IMR-90 (cell line): ENCODE results near the gene NDUFAF5. TPM values are rescaled to one million over a fixed set of nuclear protein-coding genes. Genes with fewer than 3 reads are reported as not detected.

Experiments
- ATAC-seq: fragments of 200-7000 bp; cut with Tn5 transposase; 2 replicates; pipeline ENCODE4 v1.9.1; 2020; ENCODE audit warnings: low read depth, mild to moderate bottlenecking, moderate library complexity
- BruUV-seq: library from RNA; stranded (reverse); fragments of 400-500 nt; replicated peaks from 2 replicates; lab custom pipeline; 2021; lab: Mats Ljungman, UMichigan
- CTCF ChIA-PET: fragments of 300-600 bp; formaldehyde crosslinking; extraction: SDS; loops from one replicate; lab custom pipeline; 2021; ENCODE audit warnings: antibody characterized with exemption; lab: Yijun Ruan, JAX
- POLR2A ChIA-PET: fragments of 300-600 bp; sonication (Branson Sonifier 250); formaldehyde crosslinking; loops from one replicate; lab custom pipeline; 2022; ENCODE audit warnings: antibody characterized with exemption; ENCODE audit not compliant: unreplicated experiment; lab: Charles Lee
- DNase-seq: peaks from one replicate; pipeline ENCODE4 v3.0.0; 2013
- H2AFZ ChIP-seq: replicated peaks from 2 replicates; pipeline ENCODE3; 2013; ENCODE audit warnings: low read length, mild to moderate bottlenecking; ENCODE audit not compliant: poor library complexity
- H2AK5ac ChIP-seq: 2 replicates; pipeline ENCODE4 v1.6.1; 2013; ENCODE audit warnings: low read depth, low read length, inconsistent platforms
- H2AK9ac ChIP-seq: replicated peaks from 2 replicates; pipeline ENCODE3; 2013; ENCODE audit warnings: mild to moderate bottlenecking, low read depth, low read length, moderate library complexity; ENCODE audit not compliant: poor library complexity
- H2BK120ac ChIP-seq: 2 replicates; pipeline ENCODE4 v1.6.1; 2013; ENCODE audit warnings: low read depth, low read length, inconsistent platforms
- H2BK15ac ChIP-seq: 3 replicates; pipeline ENCODE4 v1.6.1; 2013; ENCODE audit warnings: low read depth, low read length, inconsistent platforms
- H2BK20ac ChIP-seq: 2 replicates; pipeline ENCODE4 v1.6.1; 2013; ENCODE audit warnings: low read depth, mild to moderate bottlenecking, inconsistent platforms, low read length, moderate library complexity
- H2BK5ac ChIP-seq: 2 replicates; pipeline ENCODE4 v1.6.1; 2013; ENCODE audit warnings: mild to moderate bottlenecking, low read depth, low read length, inconsistent platforms; ENCODE audit not compliant: poor library complexity, severe bottlenecking
- H3K14ac ChIP-seq: replicated peaks from 2 replicates; pipeline ENCODE4 v1.6.1; 2013; ENCODE audit warnings: low read depth, low read length, inconsistent platforms
- H3K18ac ChIP-seq: 2 replicates; pipeline ENCODE4 v1.6.1; 2013; ENCODE audit warnings: low read depth, low read length, control low read depth
- H3K23ac ChIP-seq: 2 replicates; pipeline ENCODE4 v1.6.1; 2013; ENCODE audit warnings: low read depth, low read length, inconsistent platforms
- H3K27ac ChIP-seq: 2 replicates; pipeline ENCODE4 v1.5.1; 2013; ENCODE audit warnings: mild to moderate bottlenecking, control low read depth, low read length; ENCODE audit not compliant: insufficient read depth
- H3K27me3 ChIP-seq: 2 replicates; pipeline ENCODE4 v1.6.1; 2013; ENCODE audit warnings: low read length; ENCODE audit not compliant: control insufficient read depth, insufficient read depth
- H3K36me3 ChIP-seq: 2 replicates; pipeline ENCODE4 v1.6.1; 2013; ENCODE audit warnings: low read length, mixed read lengths; ENCODE audit not compliant: control insufficient read depth, insufficient read depth
- H3K4ac ChIP-seq: 2 replicates; pipeline ENCODE4 v1.6.1; 2013; ENCODE audit warnings: low read depth, low read length, inconsistent platforms
- H3K4me1 ChIP-seq: 2 replicates; pipeline ENCODE4 v1.6.1; 2013; ENCODE audit warnings: low read length, mixed read lengths; ENCODE audit not compliant: control insufficient read depth, insufficient read depth
- H3K4me2 ChIP-seq: 2 replicates; pipeline ENCODE4 v1.6.1; 2013; ENCODE audit warnings: low read depth, mild to moderate bottlenecking, control low read depth, low read length, moderate library complexity
- H3K4me3 ChIP-seq: 2 replicates; pipeline ENCODE4 v1.5.1; 2013; ENCODE audit warnings: low read depth, mild to moderate bottlenecking, control low read depth, low read length, moderate library complexity; ENCODE audit not compliant: insufficient read depth
- H3K56ac ChIP-seq: 2 replicates; pipeline ENCODE4 v1.6.1; 2013; ENCODE audit warnings: low read length, inconsistent platforms; ENCODE audit not compliant: insufficient read depth; ENCODE audit errors: extremely low read depth
- H3K79me1 ChIP-seq, 2 experiments: 2 replicates each; pipeline ENCODE4 v1.6.1; 2013; ENCODE audit warnings: low read length in 2 of 2, inconsistent platforms in 1 of 2, low read depth in 1 of 2
- H3K9ac ChIP-seq: 2 replicates; pipeline ENCODE4 v1.6.1; 2013; ENCODE audit warnings: low read depth, low read length, control low read depth
- H3K9me1 ChIP-seq: 2 replicates; pipeline ENCODE4 v1.6.1; 2013; ENCODE audit warnings: low read length, inconsistent platforms; ENCODE audit not compliant: insufficient read depth
- H3K9me3 ChIP-seq: 2 replicates; pipeline ENCODE4 v1.6.1; 2013; ENCODE audit warnings: low read length; ENCODE audit not compliant: control insufficient read depth, insufficient read depth
- H4K20me1 ChIP-seq: 2 replicates; pipeline ENCODE4 v1.6.1; 2013; ENCODE audit warnings: low read length, inconsistent platforms; ENCODE audit not compliant: insufficient read depth
- H4K5ac ChIP-seq: 2 replicates; pipeline ENCODE4 v1.6.1; 2013; ENCODE audit warnings: mild to moderate bottlenecking, low read depth, low read length, control low read depth
- H4K8ac ChIP-seq, 2 experiments: 2 replicates each; pipeline ENCODE4 v1.6.1; 2013; ENCODE audit warnings: low read depth in 2 of 2, low read length in 2 of 2, control low read depth in 1 of 2, inconsistent platforms in 1 of 2
- H4K91ac ChIP-seq: 2 replicates; pipeline ENCODE4 v1.6.1; 2013; ENCODE audit warnings: low read depth, low read length, inconsistent platforms; ENCODE audit not compliant: insufficient read depth
- MAFK ChIP-seq: IDR thresholded peaks from 2 replicates; pipeline ENCODE4 v1.6.1; 2012; ENCODE audit warnings: low read depth, low read length, improper control_type of control experiment
- POLR2A ChIP-seq: IDR thresholded peaks from 2 replicates; pipeline ENCODE4 v1.6.1; 2012; ENCODE audit warnings: mild to moderate bottlenecking, low read depth, low read length
- SMC3 ChIP-seq: fragments of 150-350 bp; IDR thresholded peaks from 2 replicates; pipeline ENCODE4 v1.6.1; 2016; ENCODE audit warnings: low read depth, mild to moderate bottlenecking, antibody characterized with exemption, low read length, moderate library complexity
- dilution Hi-C: fragments of 300-500 bp; cut with HindIII; formaldehyde crosslinking; loops from one replicate; pipeline ENCODE4 v1.14.3; 2018; ENCODE audit warnings: low sequenced_read_pairs; ENCODE audit not compliant: unreplicated experiment
- in situ Hi-C: fragments of 300-500 bp; cut with MboI; formaldehyde crosslinking; loops from 3 replicates; pipeline ENCODE4 v1.14.3; 2019; ENCODE audit warnings: low sequenced_read_pairs, inconsistent platforms, mixed read lengths
- intact Hi-C: fragments of 100-400 bp; cut with micrococcal nuclease; formaldehyde crosslinking; loops from 2 replicates; pipeline ENCODE4 v1.10.0; 2022
- polyA plus RNA-seq, 3 experiments: library from polyadenylated mRNA; depleted of rRNA; stranded (reverse); fragments of >200 nt; gene quantifications; 2 replicates each; pipeline ENCODE4 v1.2.3, GENCODE V29; 2012; ENCODE audit warnings: low replicate concordance in 1 of 3
- total RNA-seq: library from RNA; depleted of rRNA; stranded (reverse); fragments of >200 nt; gene quantifications from 2 replicates; pipeline ENCODE4 v1.2.3, GENCODE V29; 2012
- TF ChIP-seq, protein P1 (sequence below): conservative IDR thresholded peaks from 2 replicates; pipeline ENCODE4 v1.5.1; 2012; ENCODE audit warnings: mild to moderate bottlenecking, low read depth, low read length, improper control_type of control experiment
- TF ChIP-seq, protein P2 (sequence below): fragments of 150-350 bp; IDR thresholded peaks from 2 replicates; pipeline ENCODE4 v1.6.1; 2017; ENCODE audit warnings: mild to moderate bottlenecking, antibody characterized with exemption, low read length, low read depth

NDUFAF5 gene
- total and polyA plus RNA-seq, 2 of the 4 experiments (the other 2 are of a cell fraction) = 6.8 to 12.3 TPM

DNA sequence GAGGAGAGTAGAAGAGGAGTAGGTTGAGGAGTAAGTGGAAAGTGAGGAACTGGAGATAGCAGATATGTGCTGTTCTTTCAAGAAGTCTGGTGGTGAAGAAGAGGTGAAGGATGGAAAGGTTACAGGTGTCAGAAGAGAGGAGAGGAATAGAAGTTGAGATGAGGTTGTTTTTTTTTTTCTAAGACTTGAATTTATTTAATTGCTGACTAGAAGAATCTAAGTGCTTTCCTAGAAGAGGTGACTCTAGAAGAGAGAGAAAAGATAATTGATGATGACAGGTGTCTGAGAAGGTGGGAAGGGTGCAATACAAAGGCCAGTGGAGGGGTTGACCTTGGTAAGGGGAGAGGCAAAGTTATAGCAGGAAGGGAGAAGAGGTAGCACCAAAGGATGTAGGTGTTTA lies 25.6 kb downstream of the NDUFAF5 start:
- TF ChIP-seq MAFK (no peak), POLR2A (no peak), SMC3 (no peak)
- TF ChIP-seq, protein P1, sequence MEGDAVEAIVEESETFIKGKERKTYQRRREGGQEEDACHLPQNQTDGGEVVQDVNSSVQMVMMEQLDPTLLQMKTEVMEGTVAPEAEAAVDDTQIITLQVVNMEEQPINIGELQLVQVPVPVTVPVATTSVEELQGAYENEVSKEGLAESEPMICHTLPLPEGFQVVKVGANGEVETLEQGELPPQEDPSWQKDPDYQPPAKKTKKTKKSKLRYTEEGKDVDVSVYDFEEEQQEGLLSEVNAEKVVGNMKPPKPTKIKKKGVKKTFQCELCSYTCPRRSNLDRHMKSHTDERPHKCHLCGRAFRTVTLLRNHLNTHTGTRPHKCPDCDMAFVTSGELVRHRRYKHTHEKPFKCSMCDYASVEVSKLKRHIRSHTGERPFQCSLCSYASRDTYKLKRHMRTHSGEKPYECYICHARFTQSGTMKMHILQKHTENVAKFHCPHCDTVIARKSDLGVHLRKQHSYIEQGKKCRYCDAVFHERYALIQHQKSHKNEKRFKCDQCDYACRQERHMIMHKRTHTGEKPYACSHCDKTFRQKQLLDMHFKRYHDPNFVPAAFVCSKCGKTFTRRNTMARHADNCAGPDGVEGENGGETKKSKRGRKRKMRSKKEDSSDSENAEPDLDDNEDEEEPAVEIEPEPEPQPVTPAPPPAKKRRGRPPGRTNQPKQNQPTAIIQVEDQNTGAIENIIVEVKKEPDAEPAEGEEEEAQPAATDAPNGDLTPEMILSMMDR = no peak
- TF ChIP-seq, protein P2, sequence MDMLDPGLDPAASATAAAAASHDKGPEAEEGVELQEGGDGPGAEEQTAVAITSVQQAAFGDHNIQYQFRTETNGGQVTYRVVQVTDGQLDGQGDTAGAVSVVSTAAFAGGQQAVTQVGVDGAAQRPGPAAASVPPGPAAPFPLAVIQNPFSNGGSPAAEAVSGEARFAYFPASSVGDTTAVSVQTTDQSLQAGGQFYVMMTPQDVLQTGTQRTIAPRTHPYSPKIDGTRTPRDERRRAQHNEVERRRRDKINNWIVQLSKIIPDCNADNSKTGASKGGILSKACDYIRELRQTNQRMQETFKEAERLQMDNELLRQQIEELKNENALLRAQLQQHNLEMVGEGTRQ = no peak
- CTCF ChIA-PET = no interaction called here
- no peak overlapping the region for H2BK15ac ChIP-seq
- H3K56ac ChIP-seq = no peak overlapping the region
- no peak overlapping the region for H4K91ac ChIP-seq
- H4K20me1 ChIP-seq = no peaks in the 10 kb centered on the region
- in situ Hi-C loops (no loop called here), dilution Hi-C loops (no loop called here), intact Hi-C loops (no loop called here)
- no peak overlapping the region for H3K9ac ChIP-seq
- no peak overlapping the region for H2AK5ac ChIP-seq
- no peak overlapping the region for H3K4me2 ChIP-seq
- no peak overlapping the region for H3K18ac ChIP-seq
- no peak overlapping the region for H4K8ac ChIP-seq
- H3K27ac ChIP-seq = no peak overlapping the region
- H3K79me1 ChIP-seq = peaks cover 0 to 5% of the 10 kb centered on the region in 2 experiments; a peak in 1 of 4 replicates
- H3K23ac ChIP-seq = no peak overlapping the region
- ATAC-seq (no peak), DNase-seq (no peak)
- peaks cover 40% of the 10 kb centered on the region for H3K36me3 ChIP-seq
- H2BK120ac ChIP-seq = no peak overlapping the region
- H4K5ac ChIP-seq = no peak overlapping the region
- no peak overlapping the region for H3K14ac ChIP-seq
- H3K9me3 ChIP-seq = no peaks in the 10 kb centered on the region
- H2BK20ac ChIP-seq = no peak overlapping the region
- BruUV-seq = no TSS peak
- no peak overlapping the region for H2AK9ac ChIP-seq
- H3K4ac ChIP-seq = no peak overlapping the region
- no peaks in the 10 kb centered on the region for H3K4me1 ChIP-seq
- H3K4me3 ChIP-seq = no peak overlapping the region
- H2AFZ ChIP-seq = no peak overlapping the region
- no peaks in the 10 kb centered on the region for H3K27me3 ChIP-seq
- no peaks in the 10 kb centered on the region for H3K9me1 ChIP-seq
- no peak overlapping the region for H2BK5ac ChIP-seq
- POLR2A ChIA-PET = no interaction called here
